Adrenal gland (tissue), 12 donors: Measurements from ENCODE around the gene ANKRD16. TPM values are rescaled to one million over a fixed set of nuclear protein-coding genes. Genes with fewer than 3 reads are reported as not detected.

ENCODE experiments used
- DNase-seq, 7 donors: peaks; one replicate each; pipeline ENCODE4 v3.0.0-alpha.2; 2019 to 2020
- H3K27ac ChIP-seq, 5 donors: fragments of 200-600 bp; sonication (generic) in 4 of 5; 1 replicate in 3 of 5; 2 replicates in 2 of 5; pipeline versions ENCODE4 v1.5.1 to v1.8.0; 2016 to 2020; ENCODE audit warnings: mild to moderate bottlenecking in 1 of 5
- H3K27me3 ChIP-seq: fragments of 200-600 bp; 2 replicates; pipeline ENCODE4 v1.8.0; 2021
- H3K36me3 ChIP-seq, 2 donors: fragments of 200-600 bp; replicated peaks in 1 of 2; 1 replicate in 1 of 2; 2 replicates in 1 of 2; pipeline versions ENCODE4 v1.5.1 to v1.8.0; 2018 to 2022
- H3K4me1 ChIP-seq, 2 donors: fragments of 200-600 bp; replicated peaks in 1 of 2; 1 replicate in 1 of 2; 2 replicates in 1 of 2; pipeline versions ENCODE4 v1.5.1 to v1.8.0; 2018 to 2021
- H3K4me3 ChIP-seq, 4 donors: fragments of 200-600 bp; sonication (generic) in 3 of 4; one replicate each; pipeline ENCODE4 v1.5.1; 2016 to 2018
- H3K9me3 ChIP-seq, 3 donors: fragments of 200-600 bp; sonication (generic) in 1 of 3; replicated peaks in 1 of 3; 1 replicate in 2 of 3; 2 replicates in 1 of 3; pipeline versions ENCODE4 v1.5.1 to v1.8.0; 2016 to 2021
- POLR2A ChIP-seq, 2 donors: fragments of 450-650 bp; IDR thresholded peaks; one replicate each; pipeline ENCODE4 v1.6.1; 2017; ENCODE audit warnings: antibody characterized with exemption in 2 of 2, mild to moderate bottlenecking in 2 of 2, moderate library complexity in 1 of 2
- WGBS, 4 donors: extraction: QIAGEN DNeasy Blood & Tissue Kit in 2 of 4; methylation state at CpG; one replicate each; pipeline versions ENCODE4 v1.1.5 to v1.1.7; 2013 to 2017; 5-methylcytosine and 5-hydroxymethylcytosine counted together
- intact Hi-C, 2 donors: fragments of 100-400 bp; cut with DNase I; formaldehyde crosslinking; loops; one replicate each; pipeline versions ENCODE4 v1.14.1 to v1.15.0; 2022 to 2023
- polyA plus RNA-seq, 3 donors: library from polyadenylated mRNA; stranded (reverse); fragments of 200-250 nt in 2 of 3; fragments of 350-450 nt in 1 of 3; fragmentation: Illumina TruSeq in 1 of 3; extraction: RNeasy Lipid Tissue Mini Kit (QIAGEN cat#74804) in 1 of 3; gene quantifications; one replicate each; pipeline ENCODE4 v1.2.3, GENCODE V29; 2013 to 2014
- total RNA-seq, 9 donors: library from RNA; depleted of rRNA in 4 of 9; stranded (reverse); fragments of >200 nt in 4 of 9; fragments of 120-200 nt in 1 of 9; fragmentation: NEBNext Ultra II Directional in 1 of 9; extraction: Animal tissue kit (Norgen Biotek cat#: 25700) in 1 of 9; gene quantifications; one replicate each; pipeline versions ENCODE4 v1.1.0 to v1.2.4, GENCODE V29; 2013 to 2023
- TF ChIP-seq, protein P1 (sequence below), 6 experiments: fragments of 450-650 bp in 4 of 6; fragments of 200-600 bp in 2 of 6; sonication (generic) in 1 of 6; IDR thresholded peaks; 1 replicate in 5 of 6; 2 replicates in 1 of 6; pipeline versions ENCODE4 v1.5.1 to v1.8.0; 2016 to 2021; ENCODE audit warnings: antibody characterized with exemption in 6 of 6, mild to moderate bottlenecking in 2 of 6, moderate library complexity in 1 of 6
- donor health status: healthy with polysubstance abuse.
- donor health status: Bipolar disorder and iron deficiency.
- donor health status: DM: yes; HTN: yes; CAD: no.
- donor health status: DM: no; HTN: no; CAD: no.
- donor health status: DM: no; HTN: no; CAD: no.
- donor health status: DM: yes; HTN: yes; CAD: no.

The ANKRD16 gene
- total and polyA plus RNA-seq, 12 donors: 4.0 to 12.4 (median 6.8) TPM

DNA sequence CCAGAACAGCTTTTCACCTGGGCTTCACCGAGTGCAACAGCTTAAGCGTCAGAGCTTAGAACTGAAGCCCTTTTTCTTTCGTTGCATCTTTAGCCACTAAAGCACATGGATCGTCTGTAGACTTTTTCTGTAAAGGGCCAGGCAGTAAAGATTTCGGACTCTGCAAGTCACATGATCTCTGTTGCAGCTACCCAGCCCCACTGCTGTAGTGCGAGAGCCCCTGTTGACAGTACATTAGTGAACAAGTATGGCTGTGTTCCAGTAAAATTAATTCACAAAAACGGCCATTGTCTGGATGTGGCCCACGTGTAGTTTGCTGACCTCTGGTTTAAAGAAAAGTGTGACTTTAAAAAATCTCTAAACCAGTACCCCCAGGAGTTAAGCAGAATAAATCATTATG, 39.7 kb upstream of the ANKRD16 start:
- WGBS, 4 donors: 74 to 83% (median 82%) methylated on average over 8 of the region's 8 CpGs
- H3K27ac ChIP-seq: no peak overlapping the region

DNA sequence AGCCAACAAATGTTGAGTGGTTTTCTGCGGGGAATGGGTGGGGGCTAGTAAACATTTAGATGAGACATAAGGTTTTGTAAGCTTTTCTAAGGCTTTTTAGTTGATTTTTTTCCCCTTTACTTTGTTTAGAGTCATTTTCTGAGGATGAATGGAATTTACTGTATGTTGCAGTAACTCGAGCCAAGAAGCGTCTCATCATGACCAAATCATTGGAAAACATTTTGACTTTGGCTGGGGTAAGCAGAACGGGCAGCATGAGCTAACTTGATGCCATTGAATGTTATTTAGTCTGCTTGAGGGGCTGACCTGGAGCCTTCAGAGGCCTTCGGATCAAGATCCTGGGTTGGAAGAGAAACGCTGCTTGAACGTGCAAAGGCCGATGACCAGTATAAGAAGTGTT, 37.6 kb upstream of the ANKRD16 start:
- H3K4me3 ChIP-seq: no peak overlapping the region
- no peak for DNase-seq
- H3K4me1 ChIP-seq: peaks cover 0 to 5% of the 10 kb centered on the region in 2 donors
- H3K27me3 ChIP-seq: no peaks in the 10 kb centered on the region
- no peaks in the 10 kb centered on the region for H3K9me3 ChIP-seq
- peaks cover 0 to 98% of the 10 kb centered on the region in 2 donors for H3K36me3 ChIP-seq
- 89 to 94% (median 91%) methylated on average over 8 of the region's 8 CpGs for WGBS, 4 donors
- intact Hi-C loops: no loop called here
- no peak overlapping the region for H3K27ac ChIP-seq
- TF ChIP-seq, protein P1, sequence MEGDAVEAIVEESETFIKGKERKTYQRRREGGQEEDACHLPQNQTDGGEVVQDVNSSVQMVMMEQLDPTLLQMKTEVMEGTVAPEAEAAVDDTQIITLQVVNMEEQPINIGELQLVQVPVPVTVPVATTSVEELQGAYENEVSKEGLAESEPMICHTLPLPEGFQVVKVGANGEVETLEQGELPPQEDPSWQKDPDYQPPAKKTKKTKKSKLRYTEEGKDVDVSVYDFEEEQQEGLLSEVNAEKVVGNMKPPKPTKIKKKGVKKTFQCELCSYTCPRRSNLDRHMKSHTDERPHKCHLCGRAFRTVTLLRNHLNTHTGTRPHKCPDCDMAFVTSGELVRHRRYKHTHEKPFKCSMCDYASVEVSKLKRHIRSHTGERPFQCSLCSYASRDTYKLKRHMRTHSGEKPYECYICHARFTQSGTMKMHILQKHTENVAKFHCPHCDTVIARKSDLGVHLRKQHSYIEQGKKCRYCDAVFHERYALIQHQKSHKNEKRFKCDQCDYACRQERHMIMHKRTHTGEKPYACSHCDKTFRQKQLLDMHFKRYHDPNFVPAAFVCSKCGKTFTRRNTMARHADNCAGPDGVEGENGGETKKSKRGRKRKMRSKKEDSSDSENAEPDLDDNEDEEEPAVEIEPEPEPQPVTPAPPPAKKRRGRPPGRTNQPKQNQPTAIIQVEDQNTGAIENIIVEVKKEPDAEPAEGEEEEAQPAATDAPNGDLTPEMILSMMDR (IDR thresholded peaks at IDR 0.05): no peak

More for the DNA sequence above, 39.7 kb upstream of the ANKRD16 start:
- H3K4me1 ChIP-seq: peaks cover 4 to 12% of the 10 kb centered on the region in 2 donors
- no peaks in the 10 kb centered on the region for H3K9me3 ChIP-seq
- DNase-seq: no peak
- intact Hi-C loops: no loop called here
- H3K4me3 ChIP-seq: no peak overlapping the region
- no peaks in the 10 kb centered on the region for H3K27me3 ChIP-seq
- no peak for TF ChIP-seq POLR2A (IDR thresholded peaks at IDR 0.05)
- H3K36me3 ChIP-seq: peaks cover 0 to 77% of the 10 kb centered on the region in 2 donors

DNA sequence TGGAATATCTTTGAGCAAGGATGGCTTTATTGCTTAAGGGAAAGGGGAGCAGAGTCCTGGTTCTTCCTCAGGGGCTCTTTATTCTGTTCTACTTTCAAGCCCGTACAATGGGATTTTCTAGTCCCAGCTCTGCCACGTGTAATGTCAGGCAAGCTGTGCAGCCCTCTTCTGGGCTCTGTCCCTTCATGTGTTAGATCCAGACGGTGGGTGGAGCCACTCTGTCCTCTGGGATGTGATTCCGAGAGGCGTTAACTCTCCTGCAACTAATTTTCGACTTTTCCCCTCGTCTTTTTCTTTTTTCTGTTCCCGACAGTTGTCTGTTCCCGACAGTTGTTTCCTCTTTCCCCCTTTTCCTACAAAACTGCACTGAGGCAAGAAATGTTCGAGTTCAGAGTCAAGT, 35.2 kb upstream of the ANKRD16 start:
- Histone ChIP-seq H3K27ac (no peak overlapping the region), H3K4me3 (no peak overlapping the region), H3K9me3 (no peaks in the 10 kb centered on the region), H3K27me3 (no peaks in the 10 kb centered on the region), H3K36me3 (peaks cover 0 to 98% of the 10 kb centered on the region in 2 donors), H3K4me1 (no peaks in the 10 kb centered on the region)
- DNase-seq: no peak
- TF ChIP-seq, protein P1 (IDR thresholded peaks at IDR 0.05): no peak
- TF ChIP-seq POLR2A (IDR thresholded peaks at IDR 0.05): no peak
- intact Hi-C loops: no loop called here
- WGBS, 4 donors: 81 to 91% (median 85%) methylated on average over 10 of the region's 10 CpGs

DNA sequence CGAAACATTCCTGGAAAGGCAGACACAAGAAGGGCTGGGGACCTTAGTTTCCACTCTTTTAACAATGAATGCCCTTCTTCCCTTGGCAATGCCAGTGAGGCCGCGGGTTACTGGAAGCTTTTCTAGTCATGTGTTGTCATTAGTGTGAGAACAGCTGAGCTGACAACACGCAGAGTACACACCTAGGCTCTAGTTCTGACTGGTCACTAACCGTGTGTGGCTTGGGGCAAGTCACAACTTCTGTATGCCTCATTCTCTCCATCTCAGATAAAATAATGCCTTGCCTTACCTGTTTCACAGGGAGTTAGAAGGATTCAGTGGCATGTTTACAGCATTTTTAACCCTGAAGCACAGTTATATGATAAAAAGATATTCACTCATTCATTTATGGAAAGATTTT, 32.1 kb upstream of the ANKRD16 start:
- no peaks in the 10 kb centered on the region for H3K9me3 ChIP-seq
- TF ChIP-seq, protein P1 (IDR thresholded peaks at IDR 0.05): no peak
- TF ChIP-seq POLR2A (IDR thresholded peaks at IDR 0.05): no peak
- no peak for DNase-seq
- H3K27me3 ChIP-seq: no peaks in the 10 kb centered on the region
- 88 to 96% (median 93%) methylated on average over 5 of the region's 5 CpGs for WGBS, 4 donors
- H3K27ac ChIP-seq: no peak overlapping the region
- H3K4me1 ChIP-seq: no peaks in the 10 kb centered on the region
- no peak overlapping the region for H3K4me3 ChIP-seq
- peaks cover 0 to 98% of the 10 kb centered on the region in 2 donors for H3K36me3 ChIP-seq
- intact Hi-C loops: no loop called here

DNA sequence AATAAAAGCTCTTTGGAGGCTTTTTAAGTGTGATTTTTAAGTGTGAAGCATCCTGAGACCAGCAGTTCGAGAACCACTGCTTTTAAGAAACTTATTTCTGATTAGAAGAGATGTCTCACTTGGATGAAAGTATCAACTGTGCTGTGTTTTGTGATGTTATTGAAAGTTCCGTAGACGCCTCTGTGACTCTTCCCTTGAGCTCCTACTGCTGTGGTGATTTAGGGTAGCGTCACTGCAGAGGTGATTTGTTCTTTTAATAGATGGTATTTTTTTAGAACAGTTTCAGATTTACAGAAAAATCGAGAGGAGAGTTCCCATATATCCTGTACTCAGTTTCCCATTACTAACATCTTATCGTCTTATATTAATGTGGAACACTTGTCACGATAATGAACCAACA, 29.9 kb upstream of the ANKRD16 start:
- DNase-seq: no peak
- TF ChIP-seq, protein P1 (IDR thresholded peaks at IDR 0.05): no peak
- TF ChIP-seq POLR2A (IDR thresholded peaks at IDR 0.05): no peak
- Histone ChIP-seq H3K27ac (no peak overlapping the region), H3K4me1 (no peaks in the 10 kb centered on the region), H3K4me3 (no peak overlapping the region), H3K36me3 (peaks cover 0 to 96% of the 10 kb centered on the region in 2 donors), H3K9me3 (no peaks in the 10 kb centered on the region), H3K27me3 (no peaks in the 10 kb centered on the region)
- intact Hi-C loops: no loop called here
- WGBS, 4 donors: 93 to 97% (median 94%) methylated on average over 7 of the region's 7 CpGs
